Panc1 (cell line): Measurements from ENCODE around the gene CPEB1. TPM values are rescaled to one million over a fixed set of nuclear protein-coding genes. Genes with fewer than 3 reads are reported as not detected.

Experiments
- ATAC-seq: fragments of 200-7000 bp; cut with Tn5 transposase; 2 replicates; pipeline ENCODE4 v1.9.1; 2020; ENCODE audit warnings: mild to moderate bottlenecking, moderate library complexity
- BruUV-seq: library from RNA; stranded (reverse); fragments of 400-500 nt; replicated peaks from 2 replicates; lab custom pipeline; 2021; lab: Mats Ljungman, UMichigan
- CTCF ChIA-PET: fragments of 300-600 bp; sonication (Branson Sonifier 250); formaldehyde crosslinking; loops from one replicate; lab custom pipeline; 2022; ENCODE audit warnings: antibody characterized with exemption; lab: Charles Lee
- POLR2A ChIA-PET: fragments of 300-600 bp; sonication (Branson Sonifier 250); formaldehyde crosslinking; loops from one replicate; lab custom pipeline; 2022; ENCODE audit warnings: antibody characterized with exemption; lab: Charles Lee
- DNase-seq: peaks from one replicate; pipeline ENCODE4 v3.0.0-alpha.2; 2010; ENCODE audit warnings: low read depth, low spot score
- H3K27ac ChIP-seq: 2 replicates; pipeline ENCODE4 v1.5.1; 2011; ENCODE audit warnings: mild to moderate bottlenecking, low read length, inconsistent platforms
- H3K27me3 ChIP-seq: fragments of 200-500 bp; sonication (Bioruptor generic); 2 replicates; pipeline ENCODE4 v1.6.0; 2014; ENCODE audit warnings: low read length, inconsistent platforms; ENCODE audit not compliant: control insufficient read depth, insufficient read depth
- H3K36me3 ChIP-seq: fragments of 200-500 bp; sonication (Bioruptor generic); 2 replicates; pipeline ENCODE4 v1.5.1; 2014; ENCODE audit warnings: inconsistent platforms, mild to moderate bottlenecking, low read length, moderate library complexity; ENCODE audit not compliant: control insufficient read depth, insufficient read depth
- H3K4me1 ChIP-seq: 2 replicates; pipeline ENCODE4 v1.5.1; 2011; ENCODE audit warnings: inconsistent platforms, mild to moderate bottlenecking, low read length, moderate library complexity; ENCODE audit not compliant: control insufficient read depth, insufficient read depth
- H3K4me3 ChIP-seq, 2 experiments: 2 replicates each; pipeline ENCODE4 v1.5.1; 2011 to 2012; ENCODE audit warnings: low read depth in 2 of 2, low read length in 2 of 2, mild to moderate bottlenecking in 2 of 2, inconsistent platforms in 1 of 2, moderate library complexity in 1 of 2
- H3K9me3 ChIP-seq: fragments of 200-500 bp; sonication (Bioruptor generic); 2 replicates; pipeline ENCODE4 v1.5.1; 2014; ENCODE audit warnings: low read depth, mild to moderate bottlenecking, inconsistent platforms, low read length, moderate library complexity; ENCODE audit not compliant: control insufficient read depth, insufficient read depth
- POLR2AphosphoS5 ChIP-seq: IDR thresholded peaks from 2 replicates; pipeline ENCODE4 v1.6.1; 2012; ENCODE audit warnings: mild to moderate bottlenecking, low read depth, low read length, moderate library complexity
- SIN3A ChIP-seq: IDR thresholded peaks from 2 replicates; pipeline ENCODE4 v1.6.1; 2012; ENCODE audit warnings: low read depth, mild to moderate bottlenecking, low read length, moderate library complexity, borderline replicate concordance; ENCODE audit not compliant: insufficient read depth
- TCF7L2 ChIP-seq: IDR thresholded peaks from 2 replicates; pipeline ENCODE4 v1.6.1; 2011; ENCODE audit warnings: mild to moderate bottlenecking, low read depth, low read length, inconsistent platforms
- in situ Hi-C: cut with HindIII; loops from 2 replicates; pipeline ENCODE4 v1.10.0; 2016; ENCODE audit warnings: low sequenced_read_pairs, low pct_unique_long_range_greater_than_20kb
- intact Hi-C: fragments of 100-400 bp; cut with micrococcal nuclease; formaldehyde crosslinking; loops from one replicate; pipeline ENCODE4 v1.10.0; 2022; ENCODE audit not compliant: unreplicated experiment
- total RNA-seq: library from RNA; stranded (reverse); gene quantifications from one replicate; pipeline ENCODE4 v1.2.1, GENCODE V29; 2021; ENCODE audit not compliant: unreplicated experiment
- TF ChIP-seq, protein P1 (sequence below): fragments of 450-650 bp; IDR thresholded peaks from 2 replicates; pipeline ENCODE4 v1.5.1; 2017; ENCODE audit warnings: mild to moderate bottlenecking
- TF ChIP-seq, protein P2 (sequence below), 2 experiments: IDR thresholded peaks; 2 replicates each; pipeline ENCODE4 v1.6.1; 2011 to 2012; ENCODE audit warnings: low read depth in 2 of 2, control low read depth in 1 of 2, low read length in 1 of 2, mild to moderate bottlenecking in 1 of 2, moderate library complexity in 1 of 2; ENCODE audit not compliant: insufficient read depth in 1 of 2

Gene CPEB1
- total RNA-seq, 1 experiment from 2014 or later: 19.5 TPM

DNA sequence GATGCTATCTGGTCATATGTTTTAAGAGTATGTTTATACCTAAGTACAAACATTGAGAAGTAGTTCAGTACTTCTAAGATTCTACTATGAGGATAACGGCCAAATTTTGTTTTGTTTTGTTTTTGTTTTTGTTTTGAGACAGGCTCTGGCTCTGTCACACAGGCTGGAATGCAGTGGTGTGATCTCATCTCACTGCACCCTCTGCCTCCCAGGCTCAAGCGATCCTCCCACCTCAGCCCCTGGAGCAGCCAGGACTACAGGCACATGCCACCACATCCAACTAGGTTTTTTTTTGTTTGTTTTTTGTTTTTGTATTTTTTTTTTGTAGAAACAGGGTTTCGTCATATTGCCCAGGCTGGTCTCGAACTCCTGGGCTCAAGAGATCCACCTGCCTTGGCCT lies 59.4 kb downstream of the CPEB1 start:
- TF ChIP-seq SIN3A: no peak
- TF ChIP-seq, protein P1, sequence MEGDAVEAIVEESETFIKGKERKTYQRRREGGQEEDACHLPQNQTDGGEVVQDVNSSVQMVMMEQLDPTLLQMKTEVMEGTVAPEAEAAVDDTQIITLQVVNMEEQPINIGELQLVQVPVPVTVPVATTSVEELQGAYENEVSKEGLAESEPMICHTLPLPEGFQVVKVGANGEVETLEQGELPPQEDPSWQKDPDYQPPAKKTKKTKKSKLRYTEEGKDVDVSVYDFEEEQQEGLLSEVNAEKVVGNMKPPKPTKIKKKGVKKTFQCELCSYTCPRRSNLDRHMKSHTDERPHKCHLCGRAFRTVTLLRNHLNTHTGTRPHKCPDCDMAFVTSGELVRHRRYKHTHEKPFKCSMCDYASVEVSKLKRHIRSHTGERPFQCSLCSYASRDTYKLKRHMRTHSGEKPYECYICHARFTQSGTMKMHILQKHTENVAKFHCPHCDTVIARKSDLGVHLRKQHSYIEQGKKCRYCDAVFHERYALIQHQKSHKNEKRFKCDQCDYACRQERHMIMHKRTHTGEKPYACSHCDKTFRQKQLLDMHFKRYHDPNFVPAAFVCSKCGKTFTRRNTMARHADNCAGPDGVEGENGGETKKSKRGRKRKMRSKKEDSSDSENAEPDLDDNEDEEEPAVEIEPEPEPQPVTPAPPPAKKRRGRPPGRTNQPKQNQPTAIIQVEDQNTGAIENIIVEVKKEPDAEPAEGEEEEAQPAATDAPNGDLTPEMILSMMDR: no peak
- TF ChIP-seq, protein P2, sequence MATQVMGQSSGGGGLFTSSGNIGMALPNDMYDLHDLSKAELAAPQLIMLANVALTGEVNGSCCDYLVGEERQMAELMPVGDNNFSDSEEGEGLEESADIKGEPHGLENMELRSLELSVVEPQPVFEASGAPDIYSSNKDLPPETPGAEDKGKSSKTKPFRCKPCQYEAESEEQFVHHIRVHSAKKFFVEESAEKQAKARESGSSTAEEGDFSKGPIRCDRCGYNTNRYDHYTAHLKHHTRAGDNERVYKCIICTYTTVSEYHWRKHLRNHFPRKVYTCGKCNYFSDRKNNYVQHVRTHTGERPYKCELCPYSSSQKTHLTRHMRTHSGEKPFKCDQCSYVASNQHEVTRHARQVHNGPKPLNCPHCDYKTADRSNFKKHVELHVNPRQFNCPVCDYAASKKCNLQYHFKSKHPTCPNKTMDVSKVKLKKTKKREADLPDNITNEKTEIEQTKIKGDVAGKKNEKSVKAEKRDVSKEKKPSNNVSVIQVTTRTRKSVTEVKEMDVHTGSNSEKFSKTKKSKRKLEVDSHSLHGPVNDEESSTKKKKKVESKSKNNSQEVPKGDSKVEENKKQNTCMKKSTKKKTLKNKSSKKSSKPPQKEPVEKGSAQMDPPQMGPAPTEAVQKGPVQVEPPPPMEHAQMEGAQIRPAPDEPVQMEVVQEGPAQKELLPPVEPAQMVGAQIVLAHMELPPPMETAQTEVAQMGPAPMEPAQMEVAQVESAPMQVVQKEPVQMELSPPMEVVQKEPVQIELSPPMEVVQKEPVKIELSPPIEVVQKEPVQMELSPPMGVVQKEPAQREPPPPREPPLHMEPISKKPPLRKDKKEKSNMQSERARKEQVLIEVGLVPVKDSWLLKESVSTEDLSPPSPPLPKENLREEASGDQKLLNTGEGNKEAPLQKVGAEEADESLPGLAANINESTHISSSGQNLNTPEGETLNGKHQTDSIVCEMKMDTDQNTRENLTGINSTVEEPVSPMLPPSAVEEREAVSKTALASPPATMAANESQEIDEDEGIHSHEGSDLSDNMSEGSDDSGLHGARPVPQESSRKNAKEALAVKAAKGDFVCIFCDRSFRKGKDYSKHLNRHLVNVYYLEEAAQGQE (IDR thresholded peaks at IDR 0.05; ENCODE audit: insufficient read depth in 1 of 2, low read depth in 2 of 2, low read length in 1 of 2): no peak
- TF ChIP-seq TCF7L2: no peak
- no peak for TF ChIP-seq POLR2AphosphoS5
- Histone ChIP-seq H3K4me3 (no peak overlapping the region), H3K27ac (no peak overlapping the region), H3K9me3 (no peaks in the 10 kb centered on the region), H3K4me1 (peaks cover 3% of the 10 kb centered on the region; the same call in 1 of the 2 replicates), H3K27me3 (no peaks in the 10 kb centered on the region), H3K36me3 (no peaks in the 10 kb centered on the region)
- POLR2A ChIA-PET: no interaction called here
- in situ Hi-C loops: no loop called here
- ATAC-seq (no peak), DNase-seq (no peak)
- intact Hi-C loops: no loop called here
- no TSS peak for BruUV-seq
- CTCF ChIA-PET: no interaction called here

DNA sequence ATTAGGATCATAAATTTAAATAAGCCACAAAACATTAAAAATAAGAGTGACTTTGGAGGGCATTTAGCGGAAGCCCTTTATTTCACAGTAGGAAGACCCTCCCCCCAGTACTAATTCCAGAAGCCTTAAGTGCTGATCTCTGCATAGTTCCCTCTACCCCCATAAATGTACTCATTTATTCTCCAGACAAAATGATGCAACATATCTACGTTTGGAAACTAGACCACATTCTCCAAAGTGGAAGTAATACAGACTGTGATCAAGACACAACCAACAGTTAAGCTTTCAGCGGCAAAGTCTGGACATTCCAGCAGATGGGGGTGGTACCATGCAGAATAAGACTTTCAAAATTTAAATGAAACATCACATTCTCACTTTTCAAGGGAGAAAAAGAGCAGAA lies 62.1 kb downstream of the CPEB1 start:
- Histone ChIP-seq H3K27me3 (no peaks in the 10 kb centered on the region), H3K9me3 (no peaks in the 10 kb centered on the region), H3K4me3 (no peak overlapping the region), H3K27ac (no peak overlapping the region), H3K4me1 (peaks cover 3% of the 10 kb centered on the region; the same call in 1 of the 2 replicates), H3K36me3 (no peaks in the 10 kb centered on the region)
- intact Hi-C loops (no loop called here), in situ Hi-C loops (no loop called here)
- ChIA-PET CTCF (interaction anchor here (0.5 kb wide), 1 partner anchor 220 kb away, joined by 4 read pairs; no protein-coding TSS in a partner anchor), POLR2A (no interaction called here)
- TF ChIP-seq POLR2AphosphoS5: no peak
- DNase-seq (no peak), ATAC-seq (no peak)
- no TSS peak for BruUV-seq

DNA sequence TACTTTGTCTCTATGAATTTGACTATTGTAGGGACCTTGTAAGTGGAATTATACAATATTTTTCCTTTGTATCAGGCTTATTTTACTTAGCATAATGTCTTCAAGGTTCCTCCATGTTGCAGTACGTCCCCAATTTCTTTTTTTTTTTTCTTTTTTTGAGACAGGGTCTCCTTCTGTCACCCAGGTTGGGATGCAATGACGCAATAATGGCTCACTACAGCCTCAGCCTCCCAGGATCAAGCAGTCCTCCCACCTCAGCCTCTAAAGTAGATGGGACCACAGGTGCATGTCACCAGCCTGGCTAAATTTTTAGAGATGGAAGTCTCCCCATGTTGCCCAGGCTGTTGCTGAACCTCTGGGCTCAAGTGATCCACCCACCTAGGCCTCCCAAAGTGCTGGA lies 66.5 kb downstream of the CPEB1 start:
- in situ Hi-C loops (no loop called here), intact Hi-C loops (no loop called here)
- Histone ChIP-seq H3K27ac (no peak overlapping the region), H3K4me3 (no peak overlapping the region), H3K4me1 (peaks cover 3% of the 10 kb centered on the region; the same call in 1 of the 2 replicates), H3K9me3 (no peaks in the 10 kb centered on the region), H3K27me3 (no peaks in the 10 kb centered on the region), H3K36me3 (no peaks in the 10 kb centered on the region)
- ChIA-PET CTCF (no interaction called here), POLR2A (no interaction called here)
- DNase-seq (no peak), ATAC-seq (no peak)
- TF ChIP-seq, protein P1: no peak
- TF ChIP-seq SIN3A (no peak), TCF7L2 (no peak), POLR2AphosphoS5 (no peak)
- TF ChIP-seq, protein P2 (IDR thresholded peaks at IDR 0.05; ENCODE audit: insufficient read depth in 1 of 2, low read depth in 2 of 2, low read length in 1 of 2): no peak
- no TSS peak for BruUV-seq
